Keratinocyte (primary cell): ENCODE measurements around the gene ATOX1. TPM values are rescaled to one million over a fixed set of nuclear protein-coding genes. Genes with fewer than 3 reads are reported as not detected.

Source experiments
- DNase-seq: peaks from one replicate; pipeline ENCODE4 v3.0.0-alpha.2; 2011; ENCODE audit warnings: low read depth, missing footprints, low spot score
- FAIRE-seq: peaks from 2 replicates; lab custom pipeline; 2011; peaks lifted over from hg19 to GRCh38; lab: Jason Lieb, UNC
- H2AFZ ChIP-seq: 2 replicates; pipeline ENCODE4 v1.6.0; 2012; ENCODE audit warnings: low read length, control low read depth, inconsistent platforms; ENCODE audit not compliant: control insufficient read depth
- H3K27ac ChIP-seq: 2 replicates; pipeline ENCODE4 v1.5.1; 2011; ENCODE audit warnings: low read length; ENCODE audit not compliant: control insufficient read depth, insufficient read depth
- H3K27me3 ChIP-seq: 3 replicates; pipeline ENCODE4 v1.6.0; 2011; ENCODE audit warnings: low read length; ENCODE audit not compliant: control insufficient read depth, insufficient read depth; ENCODE audit errors: extremely low read depth
- H3K36me3 ChIP-seq, 2 experiments: 2 replicates in 1 of 2; 3 replicates in 1 of 2; pipeline ENCODE4 v1.5.1; 2011; ENCODE audit warnings: low read length in 2 of 2, mild to moderate bottlenecking in 1 of 2; ENCODE audit not compliant: control insufficient read depth in 2 of 2, insufficient read depth in 2 of 2; ENCODE audit errors: extremely low read depth in 1 of 2
- H3K4me1 ChIP-seq: 3 replicates; pipeline ENCODE4 v1.5.1; 2011; ENCODE audit warnings: low read length; ENCODE audit not compliant: control insufficient read depth, insufficient read depth; ENCODE audit errors: extremely low read depth
- H3K4me2 ChIP-seq: 3 replicates; pipeline ENCODE4 v1.6.0; 2011; ENCODE audit warnings: low read depth, low read length; ENCODE audit not compliant: control insufficient read depth, insufficient read depth; ENCODE audit errors: extremely low read depth
- H3K4me3 ChIP-seq, 3 experiments: fragments of 200-600 bp in 1 of 3; sonication (generic) in 1 of 3; 2 replicates in 2 of 3; 3 replicates in 1 of 3; pipeline ENCODE4 v1.5.1; 2011 to 2016; ENCODE audit warnings: low read length in 3 of 3, mild to moderate bottlenecking in 3 of 3, control low read depth in 2 of 3, inconsistent platforms in 1 of 3, low read depth in 1 of 3, mixed read lengths in 1 of 3, mixed run types in 1 of 3, moderate library complexity in 1 of 3; ENCODE audit not compliant: control insufficient read depth in 2 of 3, insufficient read depth in 2 of 3; ENCODE audit errors: extremely low read depth in 1 of 3
- H3K79me2 ChIP-seq: 2 replicates; pipeline ENCODE4 v1.6.0; 2012; ENCODE audit warnings: low read length; ENCODE audit not compliant: control insufficient read depth, insufficient read depth
- H3K9ac ChIP-seq: 3 replicates; pipeline ENCODE4 v1.6.0; 2011; ENCODE audit warnings: low read length; ENCODE audit not compliant: control insufficient read depth, insufficient read depth; ENCODE audit errors: extremely low read depth
- H3K9me1 ChIP-seq: 3 replicates; pipeline ENCODE4 v1.6.0; 2011; ENCODE audit warnings: low read length; ENCODE audit not compliant: control insufficient read depth, insufficient read depth; ENCODE audit errors: extremely low read depth
- H3K9me3 ChIP-seq: 2 replicates; pipeline ENCODE4 v1.5.1; 2012; ENCODE audit warnings: low read depth, low read length; ENCODE audit not compliant: control insufficient read depth
- H4K20me1 ChIP-seq: 3 replicates; pipeline ENCODE4 v1.6.0; 2011; ENCODE audit warnings: low read length; ENCODE audit not compliant: control insufficient read depth, insufficient read depth; ENCODE audit errors: extremely low read depth
- EZH2 ChIP-seq: IDR thresholded peaks from one replicate; pipeline ENCODE4 v1.6.1; 2012; ENCODE audit warnings: inconsistent platforms, mild to moderate bottlenecking, low read length, moderate library complexity
- dilution Hi-C: fragments of 300-500 bp; cut with MboI; formaldehyde crosslinking; loops from one replicate; pipeline ENCODE4 v1.7.0; 2020; ENCODE audit warnings: low sequenced_read_pairs; ENCODE audit not compliant: extremely low pct_ligation_motif_present
- polyA plus RNA-seq, 5 experiments: library from polyadenylated mRNA; depleted of rRNA in 3 of 5; stranded (reverse) in 3 of 5; stranded (forward) in 1 of 5; unstranded in 1 of 5; fragments of >200 nt; gene quantifications; 1 replicate in 1 of 5; 2 replicates in 3 of 5; 3 replicates in 1 of 5; pipeline versions ENCODE4 v1.2.1 to v1.2.3, GENCODE V29; 2011 to 2012; ENCODE audit warnings: missing spikeins in 2 of 5, low read depth in 1 of 5, low replicate concordance in 1 of 5
- TF ChIP-seq, protein P1 (sequence below), 3 experiments: IDR thresholded peaks in 1 of 3; conservative IDR thresholded peaks in 1 of 3; optimal IDR thresholded peaks in 1 of 3; 2 replicates in 2 of 3; 3 replicates in 1 of 3; pipeline versions ENCODE3 to v1.5.1; 2011; ENCODE audit warnings: low read length in 3 of 3, mild to moderate bottlenecking in 3 of 3, moderate library complexity in 2 of 3, control low read depth in 1 of 3, inconsistent platforms in 1 of 3; ENCODE audit not compliant: insufficient read depth in 2 of 3; ENCODE audit errors: extremely low read depth in 1 of 3

The ATOX1 gene
- polyA plus RNA-seq, 1 donor (not counting 4 experiments of a cell fraction or from before 2014, with no cell fraction given): 173 TPM

DNA sequence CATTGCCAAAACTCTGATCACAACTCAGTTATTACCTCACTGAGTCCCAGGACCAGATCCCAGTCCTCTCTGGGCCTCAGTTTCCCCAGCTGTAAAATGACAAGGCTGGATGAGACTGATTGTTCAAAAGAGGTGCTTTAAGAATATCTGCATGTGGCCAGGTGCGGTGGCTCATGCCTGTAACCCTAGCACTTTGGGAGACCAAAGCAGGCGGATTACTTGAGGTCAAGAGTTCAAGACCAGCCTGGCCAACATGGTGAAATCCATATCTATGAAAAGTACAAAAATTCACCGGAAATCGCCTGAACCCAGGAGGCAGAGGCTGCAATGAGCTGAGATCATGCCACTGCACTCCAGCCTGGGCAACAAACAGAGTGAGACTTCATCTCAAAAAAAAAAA is 8.3 kb downstream of the ATOX1 start:
- no peaks in the 10 kb centered on the region for H3K27me3 ChIP-seq
- peaks cover 7 to 9% of the 10 kb centered on the region in 2 experiments for H3K36me3 ChIP-seq
- H3K9me3 ChIP-seq: no peaks in the 10 kb centered on the region
- TF ChIP-seq, protein P1, sequence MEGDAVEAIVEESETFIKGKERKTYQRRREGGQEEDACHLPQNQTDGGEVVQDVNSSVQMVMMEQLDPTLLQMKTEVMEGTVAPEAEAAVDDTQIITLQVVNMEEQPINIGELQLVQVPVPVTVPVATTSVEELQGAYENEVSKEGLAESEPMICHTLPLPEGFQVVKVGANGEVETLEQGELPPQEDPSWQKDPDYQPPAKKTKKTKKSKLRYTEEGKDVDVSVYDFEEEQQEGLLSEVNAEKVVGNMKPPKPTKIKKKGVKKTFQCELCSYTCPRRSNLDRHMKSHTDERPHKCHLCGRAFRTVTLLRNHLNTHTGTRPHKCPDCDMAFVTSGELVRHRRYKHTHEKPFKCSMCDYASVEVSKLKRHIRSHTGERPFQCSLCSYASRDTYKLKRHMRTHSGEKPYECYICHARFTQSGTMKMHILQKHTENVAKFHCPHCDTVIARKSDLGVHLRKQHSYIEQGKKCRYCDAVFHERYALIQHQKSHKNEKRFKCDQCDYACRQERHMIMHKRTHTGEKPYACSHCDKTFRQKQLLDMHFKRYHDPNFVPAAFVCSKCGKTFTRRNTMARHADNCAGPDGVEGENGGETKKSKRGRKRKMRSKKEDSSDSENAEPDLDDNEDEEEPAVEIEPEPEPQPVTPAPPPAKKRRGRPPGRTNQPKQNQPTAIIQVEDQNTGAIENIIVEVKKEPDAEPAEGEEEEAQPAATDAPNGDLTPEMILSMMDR (optimal IDR thresholded peaks at IDR 0.05 in 1 of 3, IDR thresholded peaks at IDR 0.05 in 1 of 3, conservative IDR thresholded peaks at IDR 0.05 in 1 of 3; ENCODE audit: extremely low read depth in 1 of 3, insufficient read depth in 2 of 3, low read length in 3 of 3): no peak
- no peak for TF ChIP-seq EZH2
- H3K4me2 ChIP-seq: no peak overlapping the region
- no peak overlapping the region for H2AFZ ChIP-seq
- no peak overlapping the region for H3K4me3 ChIP-seq
- H3K9ac ChIP-seq: no peak overlapping the region
- no peak for FAIRE-seq
- no peak for DNase-seq
- peaks cover 58% of the 10 kb centered on the region for H3K79me2 ChIP-seq
- no peak overlapping the region for H3K27ac ChIP-seq
- no peaks in the 10 kb centered on the region for H3K9me1 ChIP-seq
- no peaks in the 10 kb centered on the region for H4K20me1 ChIP-seq
- dilution Hi-C loops: no loop called here
- H3K4me1 ChIP-seq: peaks cover 20% of the 10 kb centered on the region

DNA sequence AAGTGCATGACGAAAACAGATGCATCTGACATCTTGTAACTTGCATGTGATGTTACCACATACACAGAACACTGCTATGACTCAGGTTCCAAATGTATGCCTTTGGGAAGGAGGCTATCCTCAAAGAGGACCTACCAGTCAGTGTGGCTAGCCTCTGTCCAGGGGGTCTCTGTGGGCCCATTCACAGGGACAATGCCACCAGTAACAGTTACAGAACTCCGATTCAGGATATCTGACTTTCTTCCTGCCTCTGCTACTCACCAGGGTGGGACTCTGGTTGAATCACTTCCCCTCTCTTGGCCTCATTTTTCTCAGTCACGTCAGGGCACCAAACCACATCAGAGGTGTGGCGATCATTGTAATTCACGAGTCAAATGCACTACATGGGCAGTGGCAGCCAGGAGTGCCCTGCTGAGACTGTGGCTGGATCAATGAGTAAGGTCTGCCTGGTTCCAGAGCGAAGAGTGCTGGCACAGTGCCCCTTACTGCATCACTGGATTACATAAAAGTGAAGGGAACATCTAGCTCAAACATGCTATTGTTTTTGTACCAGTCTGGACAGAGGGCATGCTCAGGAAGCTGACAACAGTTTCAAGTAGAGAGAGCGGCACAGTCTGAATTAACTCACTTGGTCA is 13.2 kb downstream of the ATOX1 start:
- Histone ChIP-seq H3K9me3 (no peaks in the 10 kb centered on the region), H3K9ac (peak overlapping the region; percentile 34), H3K4me2 (peak overlapping the region; percentile 51), H3K27ac (peak overlapping the region; percentile 77), H3K36me3 (peaks cover 2 to 16% of the 10 kb centered on the region in 2 experiments), H3K4me1 (peaks cover 65% of the 10 kb centered on the region), H3K79me2 (peaks cover 15% of the 10 kb centered on the region), H3K9me1 (no peaks in the 10 kb centered on the region), H2AFZ (no peak overlapping the region), H4K20me1 (no peaks in the 10 kb centered on the region), H3K27me3 (no peaks in the 10 kb centered on the region), H3K4me3 (no peak overlapping the region)
- TF ChIP-seq EZH2: no peak
- TF ChIP-seq, protein P1 (optimal IDR thresholded peaks at IDR 0.05 in 1 of 3, IDR thresholded peaks at IDR 0.05 in 1 of 3, conservative IDR thresholded peaks at IDR 0.05 in 1 of 3; ENCODE audit: extremely low read depth in 1 of 3, insufficient read depth in 2 of 3, low read length in 3 of 3): no peak
- dilution Hi-C loops: no loop called here
- FAIRE-seq: peak; percentile 100
- DNase-seq: peak; percentile 95
